Panc1 (cell line): ENCODE results near the gene VPS45.

Experiments
- SIN3A ChIP-seq: IDR thresholded peaks from 2 replicates; pipeline ENCODE4 v1.6.1; 2012; ENCODE audit warnings: low read depth, mild to moderate bottlenecking, low read length, moderate library complexity, borderline replicate concordance; ENCODE audit not compliant: insufficient read depth
- TF ChIP-seq, protein P1 (sequence below): fragments of 450-650 bp; IDR thresholded peaks from 2 replicates; pipeline ENCODE4 v1.5.1; 2017; ENCODE audit warnings: mild to moderate bottlenecking

DNA sequence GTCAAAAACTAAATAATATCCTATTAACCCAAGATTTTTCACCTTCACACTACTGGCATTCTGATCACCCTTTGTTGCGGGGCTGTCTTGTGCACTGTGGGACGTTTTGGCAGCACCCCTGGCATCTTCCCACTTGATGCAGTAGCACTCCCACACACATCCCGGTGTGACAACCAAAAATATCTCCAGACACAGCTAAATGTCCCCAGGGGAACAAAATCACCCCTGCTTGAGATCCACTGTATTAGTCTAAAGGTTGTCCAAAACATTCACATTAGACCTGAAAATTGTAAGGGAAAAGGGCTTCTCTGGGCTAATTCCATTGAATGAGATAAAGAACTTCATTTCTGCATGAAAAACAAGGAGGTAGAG, 120.0 kb downstream of the VPS45 start:
- TF ChIP-seq, protein P1, sequence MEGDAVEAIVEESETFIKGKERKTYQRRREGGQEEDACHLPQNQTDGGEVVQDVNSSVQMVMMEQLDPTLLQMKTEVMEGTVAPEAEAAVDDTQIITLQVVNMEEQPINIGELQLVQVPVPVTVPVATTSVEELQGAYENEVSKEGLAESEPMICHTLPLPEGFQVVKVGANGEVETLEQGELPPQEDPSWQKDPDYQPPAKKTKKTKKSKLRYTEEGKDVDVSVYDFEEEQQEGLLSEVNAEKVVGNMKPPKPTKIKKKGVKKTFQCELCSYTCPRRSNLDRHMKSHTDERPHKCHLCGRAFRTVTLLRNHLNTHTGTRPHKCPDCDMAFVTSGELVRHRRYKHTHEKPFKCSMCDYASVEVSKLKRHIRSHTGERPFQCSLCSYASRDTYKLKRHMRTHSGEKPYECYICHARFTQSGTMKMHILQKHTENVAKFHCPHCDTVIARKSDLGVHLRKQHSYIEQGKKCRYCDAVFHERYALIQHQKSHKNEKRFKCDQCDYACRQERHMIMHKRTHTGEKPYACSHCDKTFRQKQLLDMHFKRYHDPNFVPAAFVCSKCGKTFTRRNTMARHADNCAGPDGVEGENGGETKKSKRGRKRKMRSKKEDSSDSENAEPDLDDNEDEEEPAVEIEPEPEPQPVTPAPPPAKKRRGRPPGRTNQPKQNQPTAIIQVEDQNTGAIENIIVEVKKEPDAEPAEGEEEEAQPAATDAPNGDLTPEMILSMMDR: no peak; the same call in 1 of the 2 replicates
- TF ChIP-seq SIN3A: no peak
